Suprapubic skin (tissue), 4 donors: ENCODE measurements around the gene MTIF3.

Source experiments
- POLR2A ChIP-seq, 2 donors: fragments of 450-650 bp; IDR thresholded peaks; one replicate each; pipeline ENCODE4 v1.6.1; 2017; ENCODE audit warnings: antibody characterized with exemption in 2 of 2, mild to moderate bottlenecking in 2 of 2, moderate library complexity in 2 of 2
- POLR2AphosphoS5 ChIP-seq, 3 donors: sonication (generic); formaldehyde crosslinking; IDR thresholded peaks; one replicate each; pipeline ENCODE4 v1.6.1; 2017; ENCODE audit warnings: antibody characterized with exemption in 3 of 3

DNA sequence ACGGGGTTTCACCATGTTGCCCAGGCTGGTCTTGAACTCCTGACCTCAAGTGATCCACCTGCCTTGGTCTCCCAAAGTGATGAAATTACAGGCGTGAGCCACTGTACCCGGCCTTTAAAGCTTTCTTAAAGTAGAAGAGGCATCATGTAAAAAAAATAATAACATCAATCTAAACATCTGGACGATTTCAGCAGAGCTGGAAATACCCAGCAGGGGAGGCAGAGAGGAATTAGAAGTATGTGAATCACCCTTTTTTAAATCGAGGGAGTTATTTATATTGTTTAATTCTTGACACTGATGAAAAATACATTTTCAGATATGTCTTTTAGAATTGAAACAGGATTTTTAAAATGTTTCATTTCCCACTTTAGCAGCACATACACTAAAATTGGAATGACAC lies 37.4 kb upstream of the MTIF3 start:
- TF ChIP-seq POLR2AphosphoS5 (IDR thresholded peaks at IDR 0.05) (no peak), POLR2A (IDR thresholded peaks at IDR 0.05) (no peak)
